GM19438 (cell line): Measurements from ENCODE around the gene EP300.
"Not testable (repeated sequence)": the region's sequence is repeated elsewhere in the genome, so short reads cannot be mapped to it uniquely, and the experiment has no call there.

Experiments
- ATAC-seq: cut with Tn5 transposase; IDR thresholded peaks from one replicate; pipeline ENCODE4 v1.9.1; 2021; ENCODE audit warnings: low read depth; ENCODE audit not compliant: unreplicated experiment

Gene EP300

DNA sequence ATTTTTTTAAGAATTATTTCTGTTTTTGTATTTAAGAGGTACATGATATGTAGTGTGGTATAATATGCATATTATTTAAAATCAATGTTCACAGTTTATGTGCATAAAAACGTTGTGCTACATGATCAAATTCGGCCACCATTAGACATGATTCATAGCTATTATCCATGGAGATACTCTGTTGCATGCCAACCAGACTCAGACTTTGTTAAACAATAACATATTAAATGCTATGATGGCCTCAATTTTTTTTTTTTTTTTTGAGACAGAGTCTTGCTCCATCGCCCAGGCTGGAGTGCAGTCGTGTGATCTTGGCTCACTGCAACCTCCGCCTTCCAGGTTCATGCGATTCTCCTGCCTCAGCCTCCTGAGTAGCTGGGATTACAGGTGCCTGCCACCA, 53.5 kb downstream of the EP300 start:
- ATAC-seq = not testable (repeated sequence)

DNA sequence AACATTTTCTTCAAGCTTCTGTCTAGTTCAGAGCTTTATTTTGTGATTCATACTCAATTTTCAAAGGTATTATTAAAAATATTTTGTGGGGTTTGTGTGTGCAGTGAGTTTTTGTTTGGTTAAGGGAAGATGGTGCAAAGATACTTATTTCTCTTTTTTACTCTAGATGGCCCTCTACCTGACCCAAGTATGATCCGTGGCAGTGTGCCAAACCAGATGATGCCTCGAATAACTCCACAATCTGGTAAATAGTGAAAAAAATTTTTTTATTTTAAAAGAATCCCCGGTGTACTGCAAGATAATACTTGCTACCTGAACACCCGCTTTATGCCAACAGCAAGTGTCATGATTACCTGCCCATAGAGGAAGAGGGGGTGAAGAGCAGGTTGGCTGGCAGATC, 54.2 kb downstream of the EP300 start:
- no peak for ATAC-seq

DNA sequence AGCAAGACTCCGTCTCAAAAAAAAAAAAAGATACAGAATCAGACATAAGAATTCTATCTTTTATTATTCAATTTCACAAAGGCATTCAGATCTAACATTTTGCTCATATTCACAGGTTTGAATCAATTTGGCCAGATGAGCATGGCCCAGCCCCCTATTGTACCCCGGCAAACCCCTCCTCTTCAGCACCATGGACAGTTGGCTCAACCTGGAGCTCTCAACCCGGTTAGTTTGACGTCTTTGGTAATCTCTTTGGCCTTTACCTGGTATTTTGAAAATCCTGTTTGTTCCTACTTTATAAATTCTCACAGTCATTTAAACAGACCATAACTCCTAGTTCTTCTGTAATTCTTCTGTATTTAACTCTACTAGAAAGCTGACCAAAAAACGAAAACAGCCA, 55.3 kb downstream of the EP300 start:
- ATAC-seq = no peak

DNA sequence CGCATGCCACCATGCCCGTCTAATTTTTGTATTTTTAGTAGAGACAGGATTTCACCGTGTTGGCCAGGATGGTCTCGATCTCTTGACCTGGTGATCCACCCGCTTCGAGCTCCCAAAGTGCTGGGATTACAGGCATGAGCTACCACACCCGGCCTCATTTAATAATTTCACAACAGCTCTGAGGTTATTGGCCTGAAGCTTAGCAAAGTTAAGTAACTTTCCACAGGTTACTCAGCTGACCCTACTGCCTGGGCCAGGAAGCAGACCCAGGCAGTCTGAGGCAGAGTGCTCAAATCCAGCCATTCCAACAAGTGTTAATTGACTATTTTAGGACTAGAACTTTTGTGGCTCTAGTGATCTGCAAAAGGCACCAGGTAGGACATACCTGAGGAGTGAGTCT, 60.5 kb downstream of the EP300 start:
- no peak for ATAC-seq

DNA sequence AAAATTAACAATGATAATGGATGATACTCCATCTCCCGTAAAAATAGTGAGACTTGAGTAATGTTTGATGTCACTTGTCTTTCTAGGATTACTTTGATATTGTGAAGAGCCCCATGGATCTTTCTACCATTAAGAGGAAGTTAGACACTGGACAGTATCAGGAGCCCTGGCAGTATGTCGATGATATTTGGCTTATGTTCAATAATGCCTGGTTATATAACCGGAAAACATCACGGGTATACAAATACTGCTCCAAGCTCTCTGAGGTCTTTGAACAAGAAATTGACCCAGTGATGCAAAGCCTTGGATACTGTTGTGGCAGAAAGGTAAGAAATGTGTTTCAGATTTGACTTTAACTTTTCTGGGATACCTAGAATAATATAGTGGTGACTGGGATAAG, 64.7 kb downstream of the EP300 start:
- ATAC-seq = no peak

DNA sequence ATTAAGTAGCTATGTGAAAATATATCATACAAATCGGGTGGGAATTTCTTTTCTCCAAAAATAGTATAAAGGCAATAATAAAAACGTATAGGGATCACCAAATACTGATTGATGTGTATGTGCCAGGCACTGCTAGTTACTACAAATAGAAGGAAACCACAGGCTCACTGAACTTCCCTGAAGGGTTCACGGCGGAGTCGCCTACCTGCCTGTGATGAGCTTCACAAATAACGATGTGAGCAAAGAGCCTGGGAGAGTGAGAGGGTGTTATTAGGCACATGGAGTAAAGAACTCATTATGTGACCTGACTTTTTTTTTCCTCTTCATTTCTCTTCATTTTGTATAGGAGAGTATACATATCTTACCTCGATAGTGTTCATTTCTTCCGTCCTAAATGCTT, 76.8 kb downstream of the EP300 start:
- ATAC-seq = no peak

DNA sequence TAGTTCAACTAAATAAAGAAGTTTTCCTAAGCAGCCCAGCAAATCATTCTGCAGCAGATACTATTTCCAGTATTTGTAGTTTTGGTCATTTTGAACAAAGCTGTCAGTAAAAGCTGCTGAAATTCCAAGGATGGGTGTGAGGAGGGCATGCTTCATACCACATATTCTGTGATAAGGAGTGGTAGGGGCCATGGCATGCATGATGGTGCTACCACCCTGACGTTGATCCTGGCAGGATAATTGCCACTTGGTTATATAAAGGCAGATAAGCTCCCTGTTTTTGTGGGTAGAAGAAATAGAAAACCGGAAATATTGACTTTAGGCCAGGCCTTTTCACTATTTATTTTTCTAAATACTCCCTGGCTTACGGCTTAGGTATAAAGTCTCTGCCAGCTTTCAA, 79.6 kb downstream of the EP300 start:
- no peak for ATAC-seq

DNA sequence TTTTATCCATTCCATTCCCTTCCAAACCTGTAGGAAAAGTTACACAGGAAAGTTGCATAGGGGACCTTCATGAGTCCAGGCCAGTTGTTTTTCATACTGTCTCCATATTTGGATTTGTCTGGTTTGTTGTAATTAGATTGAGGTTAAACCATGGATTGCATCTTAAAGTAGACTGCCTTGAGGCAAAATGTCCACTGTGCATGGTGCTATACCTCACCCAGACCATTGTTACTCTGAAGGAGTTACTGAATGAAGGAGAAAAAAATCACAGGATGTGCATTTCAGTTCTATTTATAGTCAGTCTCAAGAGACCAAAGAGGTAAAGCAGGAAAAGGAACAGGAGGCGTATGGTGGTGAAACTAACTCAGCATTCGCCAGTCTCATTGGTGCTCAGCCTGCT, 83.2 kb downstream of the EP300 start:
- ATAC-seq = no peak

DNA sequence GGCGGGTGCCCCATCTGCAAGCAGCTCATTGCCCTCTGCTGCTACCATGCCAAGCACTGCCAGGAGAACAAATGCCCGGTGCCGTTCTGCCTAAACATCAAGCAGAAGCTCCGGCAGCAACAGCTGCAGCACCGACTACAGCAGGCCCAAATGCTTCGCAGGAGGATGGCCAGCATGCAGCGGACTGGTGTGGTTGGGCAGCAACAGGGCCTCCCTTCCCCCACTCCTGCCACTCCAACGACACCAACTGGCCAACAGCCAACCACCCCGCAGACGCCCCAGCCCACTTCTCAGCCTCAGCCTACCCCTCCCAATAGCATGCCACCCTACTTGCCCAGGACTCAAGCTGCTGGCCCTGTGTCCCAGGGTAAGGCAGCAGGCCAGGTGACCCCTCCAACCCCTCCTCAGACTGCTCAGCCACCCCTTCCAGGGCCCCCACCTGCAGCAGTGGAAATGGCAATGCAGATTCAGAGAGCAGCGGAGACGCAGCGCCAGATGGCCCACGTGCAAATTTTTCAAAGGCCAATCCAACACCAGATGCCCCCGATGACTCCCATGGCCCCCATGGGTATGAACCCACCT, 84.7 kb downstream of the EP300 start:
- ATAC-seq = no peak

DNA sequence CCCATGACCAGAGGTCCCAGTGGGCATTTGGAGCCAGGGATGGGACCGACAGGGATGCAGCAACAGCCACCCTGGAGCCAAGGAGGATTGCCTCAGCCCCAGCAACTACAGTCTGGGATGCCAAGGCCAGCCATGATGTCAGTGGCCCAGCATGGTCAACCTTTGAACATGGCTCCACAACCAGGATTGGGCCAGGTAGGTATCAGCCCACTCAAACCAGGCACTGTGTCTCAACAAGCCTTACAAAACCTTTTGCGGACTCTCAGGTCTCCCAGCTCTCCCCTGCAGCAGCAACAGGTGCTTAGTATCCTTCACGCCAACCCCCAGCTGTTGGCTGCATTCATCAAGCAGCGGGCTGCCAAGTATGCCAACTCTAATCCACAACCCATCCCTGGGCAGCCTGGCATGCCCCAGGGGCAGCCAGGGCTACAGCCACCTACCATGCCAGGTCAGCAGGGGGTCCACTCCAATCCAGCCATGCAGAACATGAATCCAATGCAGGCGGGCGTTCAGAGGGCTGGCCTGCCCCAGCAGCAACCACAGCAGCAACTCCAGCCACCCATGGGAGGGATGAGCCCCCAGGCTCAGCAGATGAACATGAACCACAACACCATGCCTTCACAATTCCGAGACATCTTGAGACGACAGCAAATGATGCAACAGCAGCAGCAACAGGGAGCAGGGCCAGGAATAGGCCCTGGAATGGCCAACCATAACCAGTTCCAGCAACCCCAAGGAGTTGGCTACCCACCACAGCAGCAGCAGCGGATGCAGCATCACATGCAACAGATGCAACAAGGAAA, 85.4 kb downstream of the EP300 start:
- ATAC-seq = no peak

DNA sequence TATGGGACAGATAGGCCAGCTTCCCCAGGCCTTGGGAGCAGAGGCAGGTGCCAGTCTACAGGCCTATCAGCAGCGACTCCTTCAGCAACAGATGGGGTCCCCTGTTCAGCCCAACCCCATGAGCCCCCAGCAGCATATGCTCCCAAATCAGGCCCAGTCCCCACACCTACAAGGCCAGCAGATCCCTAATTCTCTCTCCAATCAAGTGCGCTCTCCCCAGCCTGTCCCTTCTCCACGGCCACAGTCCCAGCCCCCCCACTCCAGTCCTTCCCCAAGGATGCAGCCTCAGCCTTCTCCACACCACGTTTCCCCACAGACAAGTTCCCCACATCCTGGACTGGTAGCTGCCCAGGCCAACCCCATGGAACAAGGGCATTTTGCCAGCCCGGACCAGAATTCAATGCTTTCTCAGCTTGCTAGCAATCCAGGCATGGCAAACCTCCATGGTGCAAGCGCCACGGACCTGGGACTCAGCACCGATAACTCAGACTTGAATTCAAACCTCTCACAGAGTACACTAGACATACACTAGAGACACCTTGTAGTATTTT, 86.1 kb downstream of the EP300 start:
- ATAC-seq = no peak

DNA sequence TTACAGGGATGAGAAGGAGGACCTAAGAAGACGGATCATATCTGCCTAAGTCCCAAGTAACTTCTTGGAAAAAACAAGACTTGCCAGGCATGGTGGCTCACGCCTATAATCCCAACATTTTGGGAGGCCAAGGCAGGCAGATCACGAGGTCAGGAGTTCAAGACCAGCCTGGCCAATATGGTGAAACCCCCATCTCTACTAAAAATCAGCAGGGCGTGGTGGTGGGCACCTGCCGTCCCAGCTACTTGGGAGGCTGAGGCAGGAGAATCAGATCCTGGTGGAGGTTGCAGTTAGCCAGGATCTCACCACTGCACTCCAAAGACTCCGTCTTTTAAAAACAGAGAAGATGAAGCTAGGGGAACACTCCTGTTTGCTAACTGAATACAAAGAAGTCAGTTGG, 88.0 kb downstream of the EP300 start:
- not testable (repeated sequence) for ATAC-seq

DNA sequence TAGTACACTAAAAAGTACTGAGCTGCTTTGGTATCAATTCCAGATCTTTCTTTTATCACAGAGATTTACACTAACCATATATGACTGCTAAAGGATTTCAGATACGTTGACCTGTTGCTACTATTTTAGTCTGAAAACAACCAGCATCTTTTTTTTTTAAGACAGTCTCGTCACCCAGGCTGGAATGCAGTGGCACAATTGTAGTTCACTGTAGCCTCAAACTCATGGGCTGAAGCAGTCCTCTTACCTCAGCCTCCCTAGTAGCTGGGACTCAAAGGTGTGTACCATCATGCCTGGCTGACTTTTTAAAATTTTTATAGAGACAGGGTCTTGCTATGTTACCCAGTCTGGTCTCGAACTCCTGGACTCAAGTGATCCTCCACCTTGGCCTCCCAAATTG, 88.5 kb downstream of the EP300 start:
- ATAC-seq = no peak

DNA sequence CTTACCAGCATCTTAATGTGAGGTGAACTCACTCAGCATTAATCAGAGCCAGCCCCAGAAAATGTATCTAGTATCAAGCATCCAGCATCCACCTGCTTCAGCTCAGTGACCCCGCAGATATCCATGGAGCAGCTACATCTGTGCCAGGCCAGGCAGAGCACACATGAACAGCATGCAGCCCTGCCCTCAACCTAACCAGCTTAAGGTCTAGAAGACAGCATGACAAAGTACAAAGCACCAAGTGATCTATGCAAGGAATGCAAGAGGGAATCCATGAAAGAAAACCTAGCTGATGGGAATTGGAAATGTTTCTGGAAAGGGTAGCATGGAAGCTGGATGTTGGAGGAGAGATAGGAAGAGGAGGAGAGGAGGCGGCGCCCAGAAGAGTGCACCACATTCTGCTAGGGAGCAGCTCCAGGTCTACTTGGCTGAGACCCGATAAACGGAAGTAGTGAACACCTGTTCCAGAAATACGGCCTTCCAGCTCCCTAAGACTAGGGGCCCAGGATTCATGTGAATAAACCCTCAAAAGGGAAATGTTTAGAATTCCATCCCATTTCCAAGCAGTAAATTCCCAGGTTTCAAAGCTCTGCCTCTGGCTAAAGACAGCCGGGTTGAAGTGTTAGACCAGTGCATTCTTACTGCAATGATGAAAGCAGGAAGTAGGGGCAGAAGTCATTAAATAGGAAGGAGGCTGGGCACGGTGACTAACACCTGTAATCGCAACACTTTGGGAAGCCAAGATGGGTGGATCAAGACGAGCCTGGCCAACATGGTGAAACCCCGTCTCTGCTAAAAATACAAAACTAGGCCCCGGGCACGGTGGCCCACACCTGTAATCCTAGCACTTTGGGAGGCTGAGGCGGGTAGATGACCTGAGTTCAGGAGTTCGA, 89.2 kb downstream of the EP300 start:
- no peak for ATAC-seq

DNA sequence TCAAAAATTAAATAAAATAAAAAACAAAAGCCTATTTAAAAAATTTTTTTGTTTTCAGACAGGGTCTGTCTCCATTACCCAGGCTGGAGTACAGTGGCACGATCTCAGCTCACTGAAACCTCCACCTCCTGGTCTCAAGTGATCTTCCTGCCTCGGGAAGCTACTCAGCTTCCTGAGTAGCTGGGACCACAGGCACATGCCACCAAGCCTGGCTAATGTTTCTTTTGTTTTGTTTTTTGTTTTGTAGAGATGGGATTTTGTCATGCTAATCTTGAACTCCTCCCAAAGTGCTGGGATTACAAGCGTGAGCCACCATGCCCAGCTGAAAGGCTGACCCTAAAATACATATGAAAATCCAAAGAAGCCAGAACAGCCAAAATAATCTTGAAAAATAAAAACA, 92.3 kb downstream of the EP300 start:
- ATAC-seq = no peak

DNA sequence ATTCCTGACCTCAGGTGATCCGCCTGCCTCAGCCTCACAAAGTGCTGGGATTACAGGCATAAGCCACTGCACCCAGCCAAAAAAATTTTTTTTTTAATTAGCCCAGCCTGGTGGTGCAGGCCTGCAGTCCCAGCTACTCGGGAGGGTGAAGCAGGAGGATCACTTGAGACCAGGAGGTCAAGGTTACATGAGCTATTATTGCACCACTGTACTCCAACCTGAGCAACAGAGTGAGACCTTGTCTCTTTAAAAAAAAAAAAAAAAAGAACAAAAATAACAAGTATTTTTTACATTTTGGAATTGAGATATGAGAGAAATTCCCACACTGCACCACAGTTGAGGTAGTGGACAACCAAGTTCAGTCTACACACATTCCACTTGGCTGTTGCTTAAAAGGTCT, 99.1 kb downstream of the EP300 start:
- ATAC-seq = no peak

DNA sequence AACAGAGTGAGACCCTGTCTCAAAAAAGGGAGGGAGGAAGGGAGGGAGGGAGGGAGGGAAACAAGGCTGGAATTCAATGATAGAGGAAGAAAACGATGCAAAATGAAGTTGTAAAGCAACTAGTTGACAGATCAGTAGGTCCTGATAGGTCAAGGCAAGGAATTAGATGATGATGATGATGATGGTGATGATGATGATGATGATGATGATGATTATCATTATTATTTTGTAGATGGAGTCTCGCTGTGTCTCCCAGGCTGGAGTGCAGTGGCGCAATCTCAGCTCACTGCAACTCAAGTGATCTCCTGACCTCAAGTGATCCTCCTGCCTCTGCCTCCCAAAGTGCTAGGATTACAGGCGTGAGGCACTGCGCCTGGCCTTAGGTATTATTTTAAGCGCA, 101.4 kb downstream of the EP300 start:
- ATAC-seq = no peak

DNA sequence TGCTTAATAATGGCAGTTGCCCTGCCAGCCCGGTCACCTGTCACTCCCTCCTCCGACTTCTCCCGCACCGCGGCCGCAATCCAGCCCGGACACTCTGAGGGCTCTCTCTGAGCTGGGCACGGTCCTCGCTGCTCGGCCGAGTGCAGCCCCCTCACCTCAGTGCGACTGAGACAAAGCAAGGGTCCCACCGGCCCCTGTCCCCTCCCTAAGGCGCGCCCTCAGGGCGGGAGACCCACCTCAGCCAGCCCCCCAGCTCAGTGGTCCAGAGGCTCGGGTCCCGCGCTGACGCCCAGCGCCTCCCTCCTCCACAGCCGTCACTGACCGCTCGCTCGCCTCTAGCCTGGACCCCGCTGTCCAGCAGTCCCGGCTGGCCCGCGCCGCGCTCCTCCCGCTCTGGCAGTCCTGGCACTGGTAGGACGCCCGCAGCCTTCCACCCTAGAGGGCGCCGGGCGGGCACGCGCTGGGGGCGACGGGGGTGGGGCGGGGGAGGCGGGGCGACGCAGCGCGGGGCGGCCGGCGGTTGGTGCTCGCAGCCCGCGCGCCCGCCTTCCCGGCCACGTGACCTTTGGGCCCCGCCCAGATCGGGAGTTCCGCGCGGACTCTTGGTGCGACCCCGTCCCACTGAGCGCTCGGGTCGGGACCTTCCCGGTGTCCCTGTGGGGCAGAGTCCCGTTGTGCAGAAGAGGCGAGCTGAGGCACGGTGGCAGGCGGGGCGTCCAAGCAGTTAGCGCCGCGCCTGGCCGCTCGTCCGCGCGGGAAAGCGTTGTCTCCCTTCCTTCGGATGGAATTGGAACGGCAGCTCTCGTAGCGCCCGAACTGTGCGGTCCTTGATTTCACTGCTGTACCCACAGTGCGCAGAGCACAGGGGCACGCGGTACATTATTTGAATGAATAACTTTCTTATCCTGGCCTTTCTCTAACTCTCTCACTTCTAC, 104.9 kb downstream of the EP300 start:
- peak; percentile 76 for ATAC-seq

DNA sequence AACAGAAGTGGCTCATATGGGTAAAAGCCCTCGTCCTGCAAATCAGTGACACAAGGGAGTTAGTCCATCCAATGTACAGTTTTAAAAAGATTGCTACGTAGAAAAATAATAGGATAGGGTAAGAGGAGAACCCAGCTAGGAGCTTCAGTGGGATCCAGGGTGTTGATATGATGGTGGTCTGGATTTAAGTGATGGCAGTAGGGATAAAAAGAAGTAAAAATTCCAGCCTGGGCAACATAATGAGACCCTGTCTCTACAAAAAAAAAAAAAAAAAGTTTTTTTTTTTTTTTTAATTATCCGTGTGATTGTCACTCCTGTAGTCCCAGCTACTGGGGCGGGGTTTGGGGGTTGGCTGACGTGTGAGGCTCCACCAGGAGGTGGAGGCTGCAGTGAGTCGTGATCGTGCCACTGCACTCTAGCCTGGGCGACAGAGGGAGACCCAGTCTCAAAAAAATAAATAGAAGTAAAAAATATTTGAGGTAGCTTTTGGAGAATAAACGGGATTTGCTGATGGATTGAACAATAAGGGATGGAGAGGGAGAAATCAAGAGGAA, 105.7 kb downstream of the EP300 start:
- ATAC-seq = no peak

DNA sequence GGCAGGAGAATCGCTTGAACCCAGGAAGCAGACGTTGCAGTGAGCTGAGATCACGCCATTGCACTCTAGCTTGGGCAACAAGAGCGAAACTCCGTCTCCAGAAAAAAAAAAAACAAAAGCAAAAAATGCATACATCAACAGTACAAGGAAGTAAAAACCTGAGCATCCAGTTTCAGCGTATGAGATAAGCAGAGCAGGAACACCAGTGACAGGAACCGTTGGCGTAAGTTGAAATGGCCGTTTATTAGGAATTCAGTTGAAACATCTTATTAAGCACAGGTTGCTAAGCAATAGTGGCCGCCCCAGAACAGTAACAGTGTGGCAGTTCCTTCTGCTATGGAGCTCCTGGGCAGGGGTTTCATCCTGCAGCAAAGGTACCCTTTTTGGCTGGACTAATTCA, 108.7 kb downstream of the EP300 start:
- ATAC-seq = no peak
